HEK293 (cell line): ENCODE data around the gene CLCN1.

Source experiments
- CTCF ChIA-PET: fragments of 350-600 bp; formaldehyde crosslinking; extraction: SDS; loops from one replicate; lab custom pipeline; 2021; ENCODE audit warnings: antibody characterized with exemption; lab: Yijun Ruan, JAX
- POLR2A ChIA-PET: fragments of 300-600 bp; formaldehyde crosslinking; extraction: SDS; loops from one replicate; lab custom pipeline; 2020; ENCODE audit warnings: antibody characterized with exemption, inconsistent platforms; lab: Yijun Ruan, JAX
- H3K27ac ChIP-seq: fragments of 200-500 bp; sonication (Bioruptor generic); 2 replicates; pipeline ENCODE4 v1.5.1; 2014; ENCODE audit warnings: low read depth, low read length, control low read depth, inconsistent platforms; ENCODE audit errors: extremely low read depth
- H3K36me3 ChIP-seq, 2 experiments: fragments of 200-500 bp in 1 of 2; sonication (Bioruptor generic) in 1 of 2; 1 replicate in 1 of 2; 2 replicates in 1 of 2; pipeline ENCODE4 v1.5.1; 2014 to 2017; ENCODE audit warnings: inconsistent platforms in 2 of 2, low read length in 2 of 2; ENCODE audit not compliant: control insufficient read depth in 2 of 2, insufficient read depth in 1 of 2
- H3K4me1 ChIP-seq: fragments of 200-500 bp; sonication (Bioruptor generic); 2 replicates; pipeline ENCODE4 v1.5.1; 2014; ENCODE audit warnings: mild to moderate bottlenecking, low read length, inconsistent platforms; ENCODE audit not compliant: control insufficient read depth, insufficient read depth
- H3K4me3 ChIP-seq: 2 replicates; pipeline ENCODE4 v1.5.1; 2011; ENCODE audit warnings: low read depth, mild to moderate bottlenecking, control low read depth, low read length, moderate library complexity
- H3K9me3 ChIP-seq: fragments of 200-500 bp; sonication (Bioruptor generic); 2 replicates; pipeline ENCODE4 v1.5.1; 2014; ENCODE audit warnings: low read depth, low read length, inconsistent platforms; ENCODE audit not compliant: control insufficient read depth, insufficient read depth
- AEBP2 ChIP-seq: fragments of 450-650 bp; formaldehyde crosslinking; IDR thresholded peaks from 2 replicates; pipeline ENCODE4 v1.5.1; 2016; ENCODE audit warnings: missing biosample characterization, missing genetic modification characterization, borderline replicate concordance
- ATF2 ChIP-seq: fragments of 450-650 bp; formaldehyde crosslinking; IDR thresholded peaks from 2 replicates; pipeline ENCODE4 v1.5.1; 2016; ENCODE audit warnings: missing biosample characterization, missing genetic modification characterization, low read depth
- FEZF1 ChIP-seq: fragments of 450-650 bp; formaldehyde crosslinking; IDR thresholded peaks from 2 replicates; pipeline ENCODE4 v1.5.1; 2016; ENCODE audit warnings: missing biosample characterization, missing genetic modification characterization
- HIC1 ChIP-seq: fragments of 450-650 bp; formaldehyde crosslinking; IDR thresholded peaks from 2 replicates; pipeline ENCODE4 v1.5.1; 2016; ENCODE audit warnings: missing biosample characterization, missing genetic modification characterization
- KLF16 ChIP-seq: fragments of 450-650 bp; formaldehyde crosslinking; IDR thresholded peaks from 2 replicates; pipeline ENCODE4 v1.5.1; 2017; ENCODE audit warnings: missing biosample characterization, missing genetic modification characterization
- OSR2 ChIP-seq: fragments of 450-650 bp; formaldehyde crosslinking; IDR thresholded peaks from 2 replicates; pipeline ENCODE4 v1.5.1; 2016; ENCODE audit warnings: missing biosample characterization, missing genetic modification characterization
- PRDM2 ChIP-seq: fragments of 450-650 bp; formaldehyde crosslinking; IDR thresholded peaks from 2 replicates; pipeline ENCODE4 v1.5.1; 2016; ENCODE audit warnings: missing biosample characterization, missing genetic modification characterization, borderline replicate concordance
- PRDM6 ChIP-seq: fragments of 450-650 bp; formaldehyde crosslinking; IDR thresholded peaks from 2 replicates; pipeline ENCODE4 v1.5.1; 2017; ENCODE audit warnings: missing biosample characterization, missing genetic modification characterization
- ZBTB7A ChIP-seq: fragments of 450-650 bp; formaldehyde crosslinking; IDR thresholded peaks from 2 replicates; pipeline ENCODE4 v1.5.1; 2016; ENCODE audit warnings: low read depth, missing biosample characterization, missing genetic modification characterization
- ZEB2 ChIP-seq: fragments of 450-650 bp; formaldehyde crosslinking; IDR thresholded peaks from 2 replicates; pipeline ENCODE4 v1.5.1; 2016; ENCODE audit warnings: missing biosample characterization, missing genetic modification characterization
- ZNF148 ChIP-seq: fragments of 450-650 bp; formaldehyde crosslinking; IDR thresholded peaks from 2 replicates; pipeline ENCODE4 v1.5.0; 2017; ENCODE audit warnings: missing biosample characterization, missing genetic modification characterization, borderline replicate concordance
- ZNF341 ChIP-seq: fragments of 450-650 bp; formaldehyde crosslinking; IDR thresholded peaks from 2 replicates; pipeline ENCODE4; 2016; ENCODE audit warnings: low read depth, missing biosample characterization, missing genetic modification characterization
- ZNF354C ChIP-seq: fragments of 450-650 bp; formaldehyde crosslinking; IDR thresholded peaks from 2 replicates; pipeline ENCODE4 v1.5.1; 2016; ENCODE audit warnings: missing biosample characterization, missing genetic modification characterization, low read depth, borderline replicate concordance
- ZNF48 ChIP-seq: fragments of 450-650 bp; formaldehyde crosslinking; IDR thresholded peaks from 2 replicates; pipeline ENCODE4 v1.5.1; 2016; ENCODE audit warnings: missing biosample characterization, missing genetic modification characterization
- ZNF629 ChIP-seq: fragments of 450-650 bp; formaldehyde crosslinking; IDR thresholded peaks from 2 replicates; pipeline ENCODE4 v1.5.1; 2017; ENCODE audit warnings: missing biosample characterization, missing genetic modification characterization
- ZNF777 ChIP-seq: fragments of 450-650 bp; formaldehyde crosslinking; IDR thresholded peaks from 2 replicates; pipeline ENCODE4 v1.5.1; 2017; ENCODE audit warnings: missing biosample characterization, missing genetic modification characterization, borderline replicate concordance
- ZNF843 ChIP-seq: fragments of 450-650 bp; formaldehyde crosslinking; IDR thresholded peaks from 2 replicates; pipeline ENCODE4 v1.5.1; 2016; ENCODE audit warnings: missing biosample characterization, missing genetic modification characterization

The CLCN1 gene

GRCh38 chr7:143295870-143296269 is 20.0 kb upstream of the CLCN1 start:
- peak; percentile 52; the same call in 1 of the 2 replicates for TF ChIP-seq FEZF1 (tag by site-specific recombination)
- peak; percentile 66 for TF ChIP-seq PRDM6
- TF ChIP-seq ZNF341 (tag by site-specific recombination) = no peak
- TF ChIP-seq ZNF777 (tag by site-specific recombination) = no peak
- TF ChIP-seq ZNF629 (tag by site-specific recombination) = peak; percentile 85
- 0 out of 2 replicates have a peak, but pooled peaks have one; percentile 13 for TF ChIP-seq ATF2
- TF ChIP-seq HIC1 = peak; percentile 52; the same call in 1 of the 2 replicates
- no peak for TF ChIP-seq KLF16 (tag by site-specific recombination)
- peak; percentile 58 for TF ChIP-seq ZEB2 (tag by site-specific recombination)
- 0 out of 2 replicates have a peak, but pooled peaks have one; percentile 19 for TF ChIP-seq ZNF843 (tag by site-specific recombination)
- Histone ChIP-seq H3K9me3 (no peaks in the 10 kb centered on the region), H3K4me3 (no peak overlapping the region), H3K36me3 (peaks cover 32 to 95% of the 10 kb centered on the region in 2 experiments), H3K4me1 (no peaks in the 10 kb centered on the region), H3K27ac (0 out of 2 replicates have a peak overlapping the region, but pooled peaks have one; percentile 4)
- ChIA-PET CTCF (interaction anchor here (0.5 to 4.3 kb wide), 4 partner anchors 9 to 63 kb away, joined by 3 to 32 read pairs (median 4); no protein-coding TSS in a partner anchor), POLR2A (interaction anchor here (0.6 kb wide), 1 partner anchor 13 kb away, joined by 3 read pairs; no protein-coding TSS in a partner anchor)

GRCh38 chr7:143296686-143297085 is 19.2 kb upstream of the CLCN1 start:
- Histone ChIP-seq H3K36me3 (peaks cover 32 to 96% of the 10 kb centered on the region in 2 experiments), H3K9me3 (no peaks in the 10 kb centered on the region), H3K4me1 (no peaks in the 10 kb centered on the region), H3K27ac (no peak overlapping the region), H3K4me3 (no peak overlapping the region)
- POLR2A ChIA-PET = interaction anchor here (0.6 kb wide), 1 partner anchor 14 kb away, joined by 3 read pairs; no protein-coding TSS in a partner anchor
- CTCF ChIA-PET = interaction anchor here (0.5 to 4.3 kb wide), 4 partner anchors 8 to 762 kb away, joined by 3 to 32 read pairs (median 4); no protein-coding TSS in a partner anchor
- TF ChIP-seq ZNF354C (no peak), ZNF629 (tag by site-specific recombination) (no peak), ZNF48 (tag by site-specific recombination) (no peak), PRDM2 (tag by site-specific recombination) (no peak), OSR2 (tag by site-specific recombination) (no peak), ZBTB7A (tag by site-specific recombination) (no peak), ZNF148 (tag by site-specific recombination) (no peak), AEBP2 (no peak)
